Activated effector memory CD4-positive, alpha-beta T cell treated with anti-CD3 and anti-CD28 coated beads, Interleukin-2, amount 50 U/mL, for 16 hours (primary cell): ENCODE results near the gene SELE.
"Not testable (repeated sequence)": the region's sequence is repeated elsewhere in the genome, so short reads cannot be mapped to it uniquely, and the experiment has no call there.

Experiments used
- DNase-seq: peaks from one replicate; pipeline ENCODE4 v3.0.0-alpha.2; 2020

SELE gene

GRCh38 chr1:169715100-169715499, 18.8 kb downstream of the SELE start:
- DNase-seq = not testable (repeated sequence)

GRCh38 chr1:169713090-169713489, 20.8 kb downstream of the SELE start:
- DNase-seq = not testable (repeated sequence)

DNA sequence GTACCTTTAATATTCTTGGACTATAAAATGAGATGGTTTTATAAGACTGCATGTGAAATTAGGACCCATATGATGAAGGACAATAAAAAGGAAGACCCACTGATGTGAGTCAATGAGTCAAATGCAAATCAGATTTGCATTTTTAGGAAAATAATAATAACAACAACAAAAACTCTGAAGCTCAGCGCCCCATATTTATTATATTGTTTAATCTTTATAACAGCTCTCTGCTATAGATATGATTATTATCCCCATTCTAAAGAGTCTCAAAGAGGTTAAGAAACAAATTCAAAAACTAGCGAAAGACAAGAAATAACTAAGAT, 21.6 kb downstream of the SELE start:
- no peak for DNase-seq

DNA sequence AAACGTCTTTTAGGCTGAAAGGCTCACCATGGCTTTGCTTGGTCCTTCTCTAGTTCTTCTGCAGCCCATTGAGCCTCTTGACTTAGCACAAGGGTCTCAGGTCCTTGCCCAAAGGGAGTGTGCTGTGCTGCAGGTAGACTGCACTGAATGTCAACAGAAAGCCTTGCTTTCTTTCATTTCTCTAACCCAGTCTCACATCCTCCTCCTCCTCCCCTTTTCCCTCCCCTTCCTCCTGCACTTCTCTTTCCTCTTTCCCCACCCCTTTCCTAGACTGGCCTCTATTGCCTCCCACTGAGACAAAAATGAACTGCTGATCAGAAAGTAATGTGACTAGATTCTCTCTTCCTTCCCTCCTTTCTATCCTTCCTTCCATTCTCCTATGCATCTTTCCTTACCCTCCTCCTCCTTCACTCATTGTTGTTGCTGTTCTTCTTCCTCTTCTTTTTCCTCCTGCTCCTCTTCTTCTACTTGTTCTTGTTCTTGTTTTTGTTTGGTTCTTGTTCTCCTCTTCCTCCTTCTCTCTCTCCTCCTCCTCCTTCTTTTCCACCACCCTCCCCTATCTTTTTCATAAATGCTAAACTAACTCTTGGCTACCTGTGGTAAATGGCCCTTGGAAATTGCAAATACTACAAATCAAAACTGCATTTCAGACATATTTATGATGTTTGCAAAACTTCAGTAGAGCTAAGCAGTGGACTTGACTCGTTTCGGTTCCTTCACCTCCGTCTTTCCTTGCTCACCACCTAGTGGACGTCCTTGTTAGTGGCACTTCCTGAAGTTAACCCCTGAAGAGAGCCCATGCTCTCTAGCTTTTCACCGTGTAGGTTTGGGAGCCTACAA, 22.2 kb downstream of the SELE start, which contains the start of gene SELL:
SELL (minus strand) TSS at position 152 of the 840 bp plus-strand sequence; CDS start at position 30, 122 bp downstream.
- peak; percentile 88 for DNase-seq

DNA sequence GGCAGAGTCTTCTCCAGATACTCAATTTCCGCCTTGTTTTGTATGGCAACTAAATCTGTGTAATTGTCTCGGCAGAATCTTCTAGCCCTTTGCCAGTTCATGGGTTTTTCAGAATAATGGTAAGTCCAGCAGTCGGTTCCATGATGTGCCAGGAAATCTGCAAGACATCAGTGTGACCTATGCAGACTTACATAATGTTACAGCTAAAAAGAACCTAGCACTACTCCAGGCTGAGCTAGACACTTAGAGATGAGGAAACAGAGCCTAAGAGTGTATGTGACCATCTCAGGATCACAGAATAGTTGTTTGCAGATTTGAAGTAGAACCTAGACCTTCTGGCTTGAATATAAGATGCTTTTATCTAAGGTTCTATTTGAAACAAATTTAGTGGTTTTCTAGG, 25.2 kb downstream of the SELE start:
- no peak for DNase-seq

GRCh38 chr1:169707912-169708604, 25.8 kb downstream of the SELE start:
- peak; percentile 66 for DNase-seq

- DNase-seq = no peak
Observed at GRCh38 chr1:169704797-169705196, 29.1 kb downstream of the SELE start.

DNA sequence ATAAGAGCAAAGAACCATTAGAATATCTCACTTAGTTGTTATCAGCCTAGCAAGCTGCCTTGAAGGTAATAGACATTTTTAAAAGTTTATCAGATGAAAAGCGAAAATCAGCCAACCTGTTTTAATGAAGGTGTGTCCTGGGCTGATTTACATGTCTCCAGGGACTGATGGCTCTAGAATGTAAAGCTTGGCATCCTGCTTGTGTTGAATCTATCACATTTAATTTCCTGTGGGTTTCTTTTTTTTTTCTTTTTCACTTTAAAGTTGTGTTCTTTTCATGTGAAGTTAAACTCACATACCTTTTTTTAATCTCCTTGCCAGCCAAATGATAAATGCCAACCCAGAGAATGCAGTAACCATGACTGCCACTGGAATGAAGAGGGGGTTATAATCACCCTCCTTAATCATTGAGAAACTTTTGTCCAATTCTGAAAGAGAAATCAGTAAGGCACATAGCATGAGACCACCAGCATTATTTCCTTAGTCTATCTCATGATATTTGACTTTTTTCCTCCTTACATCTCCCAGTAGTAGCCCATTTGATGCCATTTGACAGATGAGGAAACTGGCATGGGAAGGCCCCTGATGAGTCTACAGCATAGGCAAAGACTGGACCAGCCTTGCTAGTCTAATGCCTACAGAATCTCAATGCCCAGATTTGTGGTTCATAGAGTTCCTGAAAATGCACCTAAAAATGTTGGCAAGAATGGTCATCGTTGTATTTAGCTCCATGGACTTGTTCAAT, 32.4 kb downstream of the SELE start:
- no peak for DNase-seq

GRCh38 chr1:169699707-169700106, 34.2 kb downstream of the SELE start:
- DNase-seq = no peak

- DNase-seq = no peak
Observed at GRCh38 chr1:169698976-169699375, 34.9 kb downstream of the SELE start.

DNA sequence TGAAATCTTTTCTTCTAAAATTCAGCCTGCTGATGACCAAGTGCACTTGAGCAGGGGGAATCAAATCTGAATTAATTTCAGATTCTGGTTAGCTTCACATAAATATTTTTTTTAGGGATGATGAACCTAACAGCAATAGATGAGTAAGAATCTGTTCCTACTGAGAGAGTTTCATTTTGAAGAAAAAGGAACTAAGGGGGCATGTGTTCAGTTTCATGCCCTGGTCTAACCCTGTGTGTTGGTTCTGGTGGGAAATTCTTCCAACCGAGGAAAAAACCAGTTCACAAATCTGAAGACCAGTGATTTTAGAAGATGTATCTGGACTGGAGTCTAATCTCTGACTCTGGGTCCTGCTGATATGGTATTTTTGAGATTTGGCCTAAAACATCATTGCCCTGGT, 36.1 kb downstream of the SELE start:
- DNase-seq = no peak

GRCh38 chr1:169696273-169697100, 37.4 kb downstream of the SELE start:
- DNase-seq = no peak

- no peak for DNase-seq
Observed at GRCh38 chr1:169694304-169695075, 39.4 kb downstream of the SELE start.

- DNase-seq = no peak
Observed at GRCh38 chr1:169692756-169693460, 41.0 kb downstream of the SELE start.

DNA sequence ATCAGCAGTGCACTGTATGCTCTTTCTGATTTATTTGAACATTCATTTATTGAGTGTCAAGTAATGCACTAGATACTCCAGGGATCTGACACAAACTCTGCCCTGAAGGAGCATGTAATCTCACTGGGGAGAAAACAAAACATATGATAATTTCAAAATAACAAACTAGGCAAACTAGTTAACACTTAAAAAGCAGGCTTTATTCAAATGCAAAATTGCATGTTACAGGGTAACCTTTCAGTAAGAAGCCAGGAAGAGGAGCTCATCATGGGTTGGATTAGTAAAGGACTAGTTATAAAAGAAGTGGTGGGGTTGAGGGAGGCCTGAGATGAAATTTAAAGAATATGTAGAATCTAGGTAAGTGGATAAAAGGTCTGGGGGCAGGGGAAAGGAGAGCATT, 43.4 kb downstream of the SELE start:
- DNase-seq = no peak

DNA sequence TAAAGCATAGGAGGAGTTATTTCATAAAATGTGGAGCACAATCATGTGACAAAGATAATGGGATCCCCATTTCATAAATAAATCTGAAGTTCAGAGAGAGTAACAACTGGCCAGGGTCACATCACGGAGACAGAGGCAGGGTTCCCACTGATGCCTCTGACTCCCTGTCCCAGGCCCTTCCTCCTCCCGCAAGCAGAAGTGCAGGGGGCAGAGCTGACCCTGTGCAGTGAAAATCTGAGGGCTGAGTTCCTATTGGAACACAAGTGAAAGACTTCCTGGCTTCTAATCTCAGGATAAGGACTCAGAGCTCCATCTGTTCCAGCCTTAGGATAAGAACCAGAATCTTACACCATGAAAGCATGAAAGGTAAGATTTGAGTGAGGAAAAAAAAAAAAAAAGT, 44.5 kb downstream of the SELE start:
- no peak for DNase-seq

- not testable (repeated sequence) for DNase-seq
Observed at GRCh38 chr1:169688377-169688776, 45.5 kb downstream of the SELE start.

GRCh38 chr1:169683661-169684060, 50.2 kb downstream of the SELE start:
- no peak for DNase-seq

GRCh38 chr1:169683168-169683567, 50.7 kb downstream of the SELE start:
- DNase-seq = not testable (repeated sequence)

DNA sequence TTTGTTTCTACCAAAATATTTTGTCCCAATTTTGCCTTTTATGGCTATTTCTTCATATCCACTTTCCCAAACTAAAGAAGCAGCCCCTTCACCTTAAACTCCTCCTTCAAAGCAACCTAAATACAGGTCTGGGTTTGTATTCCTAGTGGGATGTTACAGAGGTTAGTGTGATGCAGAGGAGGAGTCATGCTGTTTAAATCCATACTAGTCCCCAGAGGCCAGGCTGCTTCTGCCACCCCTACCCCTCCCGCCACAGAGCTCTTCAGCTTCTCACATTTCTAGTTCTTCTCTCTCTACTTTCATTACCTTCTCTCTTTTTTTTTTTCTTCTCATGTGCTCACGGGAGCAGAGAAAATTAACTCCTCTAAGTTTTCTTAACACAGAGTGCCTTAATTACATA, 51.8 kb downstream of the SELE start:
- no peak for DNase-seq

GRCh38 chr1:169681140-169681539, 52.7 kb downstream of the SELE start:
- no peak for DNase-seq
